ENCODE data around the gene LSAMP.

DNA sequence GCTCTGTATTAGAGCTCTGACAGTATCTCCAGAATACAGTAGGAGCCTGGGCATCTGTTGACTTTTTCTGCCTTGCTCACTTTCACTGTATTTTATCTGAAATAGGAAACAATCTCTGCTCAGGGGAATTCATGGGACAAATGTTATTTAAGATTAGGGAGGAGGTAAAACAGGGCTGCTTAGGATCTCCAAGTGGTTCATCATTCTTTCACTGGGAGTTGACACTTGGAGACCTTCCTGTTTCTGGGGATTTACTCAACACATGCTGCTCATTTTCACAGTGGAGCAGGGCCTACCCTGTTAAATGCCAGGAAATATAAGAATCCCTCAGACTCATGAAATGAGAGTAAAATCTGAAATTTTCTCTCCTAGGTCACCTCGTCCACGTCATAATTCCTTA, 636.5 kb downstream of the LSAMP start:
- TF ChIP-seq, protein P1, sequence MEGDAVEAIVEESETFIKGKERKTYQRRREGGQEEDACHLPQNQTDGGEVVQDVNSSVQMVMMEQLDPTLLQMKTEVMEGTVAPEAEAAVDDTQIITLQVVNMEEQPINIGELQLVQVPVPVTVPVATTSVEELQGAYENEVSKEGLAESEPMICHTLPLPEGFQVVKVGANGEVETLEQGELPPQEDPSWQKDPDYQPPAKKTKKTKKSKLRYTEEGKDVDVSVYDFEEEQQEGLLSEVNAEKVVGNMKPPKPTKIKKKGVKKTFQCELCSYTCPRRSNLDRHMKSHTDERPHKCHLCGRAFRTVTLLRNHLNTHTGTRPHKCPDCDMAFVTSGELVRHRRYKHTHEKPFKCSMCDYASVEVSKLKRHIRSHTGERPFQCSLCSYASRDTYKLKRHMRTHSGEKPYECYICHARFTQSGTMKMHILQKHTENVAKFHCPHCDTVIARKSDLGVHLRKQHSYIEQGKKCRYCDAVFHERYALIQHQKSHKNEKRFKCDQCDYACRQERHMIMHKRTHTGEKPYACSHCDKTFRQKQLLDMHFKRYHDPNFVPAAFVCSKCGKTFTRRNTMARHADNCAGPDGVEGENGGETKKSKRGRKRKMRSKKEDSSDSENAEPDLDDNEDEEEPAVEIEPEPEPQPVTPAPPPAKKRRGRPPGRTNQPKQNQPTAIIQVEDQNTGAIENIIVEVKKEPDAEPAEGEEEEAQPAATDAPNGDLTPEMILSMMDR (IDR thresholded peaks at IDR 0.05; ENCODE audit: low read depth, low read length), result no peak
- TF ChIP-seq EZH2phosphoT487 (IDR thresholded peaks at IDR 0.05; ENCODE audit: low read depth), result no peak
